ENCODE results near the gene RNGTT. TPM values are rescaled to one million over a fixed set of nuclear protein-coding genes. Genes with fewer than 3 reads are reported as not detected.

The RNGTT gene
- polyA plus RNA-seq, 1 donor, result 9.6 TPM

GRCh38 chr6:88763160-88763559, 200.3 kb downstream of the RNGTT start:
- H3K9me3 ChIP-seq (ENCODE audit: control insufficient read depth, low read depth, low read length), result no peaks in the 10 kb centered on the region
- no peak overlapping the region for H3K27ac ChIP-seq (ENCODE audit: low read length)
- no peak for DNase-seq
- no peaks in the 10 kb centered on the region for H3K4me1 ChIP-seq (ENCODE audit: control insufficient read depth, insufficient read depth, low read length)
- no peaks in the 10 kb centered on the region for H3K36me3 ChIP-seq (ENCODE audit: control insufficient read depth, insufficient read depth, low read length)
- 100% methylated on average over 1 of the region's 3 CpGs for WGBS (ENCODE audit: insufficient coverage, low lambda C conversion rate)
- no peaks in the 10 kb centered on the region for H3K27me3 ChIP-seq (ENCODE audit: control insufficient read depth, insufficient read depth, low read length)
- no peak overlapping the region for H3K4me3 ChIP-seq (ENCODE audit: low read length)

GRCh38 chr6:88761237-88762031, 202.0 kb downstream of the RNGTT start:
- Histone ChIP-seq H3K4me1 (ENCODE audit: control insufficient read depth, insufficient read depth, low read length) (no peaks in the 10 kb centered on the region), H3K27me3 (ENCODE audit: control insufficient read depth, insufficient read depth, low read length) (no peaks in the 10 kb centered on the region), H3K27ac (ENCODE audit: low read length) (no peak overlapping the region), H3K36me3 (ENCODE audit: control insufficient read depth, insufficient read depth, low read length) (no peaks in the 10 kb centered on the region), H3K9me3 (ENCODE audit: control insufficient read depth, low read depth, low read length) (no peaks in the 10 kb centered on the region), H3K4me3 (ENCODE audit: low read length) (no peak overlapping the region)
- no peak for DNase-seq
- WGBS (ENCODE audit: insufficient coverage, low lambda C conversion rate), result no CpG with 5 or more reads among the region's 9 CpGs

GRCh38 chr6:88760091-88760490, 203.3 kb downstream of the RNGTT start:
- Histone ChIP-seq H3K9me3 (ENCODE audit: control insufficient read depth, low read depth, low read length) (no peaks in the 10 kb centered on the region), H3K4me1 (ENCODE audit: control insufficient read depth, insufficient read depth, low read length) (no peaks in the 10 kb centered on the region), H3K4me3 (ENCODE audit: low read length) (no peak overlapping the region), H3K36me3 (ENCODE audit: control insufficient read depth, insufficient read depth, low read length) (no peaks in the 10 kb centered on the region), H3K27me3 (ENCODE audit: control insufficient read depth, insufficient read depth, low read length) (no peaks in the 10 kb centered on the region), H3K27ac (ENCODE audit: low read length) (no peak overlapping the region)
- no peak for DNase-seq
- WGBS (ENCODE audit: insufficient coverage, low lambda C conversion rate), result 100% methylated on average over 1 of the region's 2 CpGs

- Histone ChIP-seq H3K36me3 (ENCODE audit: control insufficient read depth, insufficient read depth, low read length) (no peaks in the 10 kb centered on the region), H3K27ac (ENCODE audit: low read length) (no peak overlapping the region), H3K9me3 (ENCODE audit: control insufficient read depth, low read depth, low read length) (no peaks in the 10 kb centered on the region), H3K27me3 (ENCODE audit: control insufficient read depth, insufficient read depth, low read length) (no peaks in the 10 kb centered on the region), H3K4me1 (ENCODE audit: control insufficient read depth, insufficient read depth, low read length) (no peaks in the 10 kb centered on the region), H3K4me3 (ENCODE audit: low read length) (no peak overlapping the region)
- 100% methylated on average over 1 of the region's 2 CpGs for WGBS (ENCODE audit: insufficient coverage, low lambda C conversion rate)
- DNase-seq, result no peak
These were observed 212.5 kb downstream of the RNGTT start for GRCh38 chr6:88750936-88751335.

DNA sequence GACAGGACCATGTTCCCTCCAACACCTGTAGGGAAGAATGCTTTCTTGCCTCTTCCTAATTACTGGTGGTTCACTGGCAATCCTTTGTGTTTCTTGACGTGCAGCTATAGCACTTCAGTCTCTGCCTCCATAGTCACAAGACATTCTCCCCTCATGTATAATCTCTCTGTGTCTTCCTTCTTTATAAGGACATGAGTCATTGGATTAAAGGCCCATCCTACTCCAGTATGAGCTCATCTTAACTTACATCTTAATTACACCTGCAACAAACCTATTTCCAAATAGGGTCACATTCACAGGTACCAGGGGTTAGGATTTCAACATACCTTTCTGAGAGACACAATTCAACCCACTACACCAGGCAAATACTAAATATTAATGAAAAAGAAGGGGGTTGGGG, 213.6 kb downstream of the RNGTT start:
- no peak for DNase-seq
- no peaks in the 10 kb centered on the region for H3K27me3 ChIP-seq (ENCODE audit: control insufficient read depth, insufficient read depth, low read length)
- H3K4me1 ChIP-seq (ENCODE audit: control insufficient read depth, insufficient read depth, low read length), result no peaks in the 10 kb centered on the region
- H3K4me3 ChIP-seq (ENCODE audit: low read length), result no peak overlapping the region
- WGBS (ENCODE audit: insufficient coverage, low lambda C conversion rate), result no CpG with 5 or more reads among the region's 1 CpG
- H3K36me3 ChIP-seq (ENCODE audit: control insufficient read depth, insufficient read depth, low read length), result no peaks in the 10 kb centered on the region
- H3K9me3 ChIP-seq (ENCODE audit: control insufficient read depth, low read depth, low read length), result no peaks in the 10 kb centered on the region
- H3K27ac ChIP-seq (ENCODE audit: low read length), result no peak overlapping the region

- no peak for DNase-seq
- Histone ChIP-seq H3K27ac (ENCODE audit: low read length) (no peak overlapping the region), H3K36me3 (ENCODE audit: control insufficient read depth, insufficient read depth, low read length) (no peaks in the 10 kb centered on the region), H3K27me3 (ENCODE audit: control insufficient read depth, insufficient read depth, low read length) (no peaks in the 10 kb centered on the region), H3K9me3 (ENCODE audit: control insufficient read depth, low read depth, low read length) (no peaks in the 10 kb centered on the region), H3K4me3 (ENCODE audit: low read length) (no peak overlapping the region), H3K4me1 (ENCODE audit: control insufficient read depth, insufficient read depth, low read length) (no peaks in the 10 kb centered on the region)
- no CpG with 5 or more reads among the region's 2 CpGs for whole genome bisulfite sequencing (ENCODE audit: insufficient coverage, low lambda C conversion rate)
These were observed 215.3 kb downstream of the RNGTT start for GRCh38 chr6:88748141-88748540.

GRCh38 chr6:88741939-88742338, 221.5 kb downstream of the RNGTT start:
- Histone ChIP-seq H3K36me3 (ENCODE audit: control insufficient read depth, insufficient read depth, low read length) (no peaks in the 10 kb centered on the region), H3K4me1 (ENCODE audit: control insufficient read depth, insufficient read depth, low read length) (no peaks in the 10 kb centered on the region), H3K4me3 (ENCODE audit: low read length) (no peak overlapping the region), H3K27ac (ENCODE audit: low read length) (no peak overlapping the region), H3K27me3 (ENCODE audit: control insufficient read depth, insufficient read depth, low read length) (no peaks in the 10 kb centered on the region), H3K9me3 (ENCODE audit: control insufficient read depth, low read depth, low read length) (no peaks in the 10 kb centered on the region)
- WGBS (ENCODE audit: insufficient coverage, low lambda C conversion rate), result no CpG with 5 or more reads among the region's 1 CpG
- no peak for DNase-seq

- Histone ChIP-seq H3K4me3 (ENCODE audit: low read length) (no peak overlapping the region), H3K36me3 (ENCODE audit: control insufficient read depth, insufficient read depth, low read length) (no peaks in the 10 kb centered on the region), H3K27me3 (ENCODE audit: control insufficient read depth, insufficient read depth, low read length) (no peaks in the 10 kb centered on the region), H3K27ac (ENCODE audit: low read length) (no peak overlapping the region), H3K4me1 (ENCODE audit: control insufficient read depth, insufficient read depth, low read length) (no peaks in the 10 kb centered on the region), H3K9me3 (ENCODE audit: control insufficient read depth, low read depth, low read length) (no peaks in the 10 kb centered on the region)
- WGBS (ENCODE audit: insufficient coverage, low lambda C conversion rate), result 100% methylated on average over 5 of the region's 7 CpGs
- DNase-seq, result no peak
These were observed 222.3 kb downstream of the RNGTT start for GRCh38 chr6:88741071-88741470.

GRCh38 chr6:88734544-88734943, 228.9 kb downstream of the RNGTT start:
- Histone ChIP-seq H3K27ac (ENCODE audit: low read length) (no peak overlapping the region), H3K36me3 (ENCODE audit: control insufficient read depth, insufficient read depth, low read length) (no peaks in the 10 kb centered on the region), H3K27me3 (ENCODE audit: control insufficient read depth, insufficient read depth, low read length) (no peaks in the 10 kb centered on the region), H3K4me1 (ENCODE audit: control insufficient read depth, insufficient read depth, low read length) (no peaks in the 10 kb centered on the region), H3K4me3 (ENCODE audit: low read length) (no peak overlapping the region), H3K9me3 (ENCODE audit: control insufficient read depth, low read depth, low read length) (no peaks in the 10 kb centered on the region)
- WGBS (ENCODE audit: insufficient coverage, low lambda C conversion rate), result 100% methylated on average over 2 of the region's 4 CpGs
- no peak for DNase-seq

- Histone ChIP-seq H3K4me1 (ENCODE audit: control insufficient read depth, insufficient read depth, low read length) (no peaks in the 10 kb centered on the region), H3K4me3 (ENCODE audit: low read length) (no peak overlapping the region), H3K27ac (ENCODE audit: low read length) (no peak overlapping the region), H3K36me3 (ENCODE audit: control insufficient read depth, insufficient read depth, low read length) (no peaks in the 10 kb centered on the region), H3K9me3 (ENCODE audit: control insufficient read depth, low read depth, low read length) (no peaks in the 10 kb centered on the region), H3K27me3 (ENCODE audit: control insufficient read depth, insufficient read depth, low read length) (no peaks in the 10 kb centered on the region)
- DNase-seq, result no peak
- no CpG with 5 or more reads among the region's 4 CpGs for WGBS (ENCODE audit: insufficient coverage, low lambda C conversion rate)
These were observed 232.8 kb downstream of the RNGTT start for GRCh38 chr6:88730611-88731011.

DNA sequence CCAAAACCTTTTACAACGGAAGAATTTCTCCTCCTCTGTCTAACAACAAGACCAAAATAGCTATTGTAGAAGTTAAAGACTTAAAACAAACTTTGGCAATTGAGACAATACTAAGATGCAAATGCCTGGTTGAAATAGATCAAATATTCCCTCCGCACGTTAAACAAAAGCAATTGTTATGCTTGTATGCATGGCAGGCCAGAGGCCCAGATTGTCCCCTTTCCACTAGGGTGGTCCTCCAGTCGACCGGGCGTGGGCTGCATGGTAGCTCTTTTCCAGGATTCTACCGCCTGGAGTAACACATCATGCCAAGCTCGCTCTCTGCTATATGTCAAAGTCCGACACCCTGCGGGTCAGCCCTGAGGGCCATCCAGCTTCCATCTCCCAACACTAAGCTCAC, 234.7 kb downstream of the RNGTT start:
- whole genome bisulfite sequencing (ENCODE audit: insufficient coverage, low lambda C conversion rate), result 100% methylated on average over 1 of the region's 10 CpGs
- H3K36me3 ChIP-seq (ENCODE audit: control insufficient read depth, insufficient read depth, low read length), result no peaks in the 10 kb centered on the region
- no peaks in the 10 kb centered on the region for H3K27me3 ChIP-seq (ENCODE audit: control insufficient read depth, insufficient read depth, low read length)
- no peak for DNase-seq
- H3K4me3 ChIP-seq (ENCODE audit: low read length), result no peak overlapping the region
- no peaks in the 10 kb centered on the region for H3K4me1 ChIP-seq (ENCODE audit: control insufficient read depth, insufficient read depth, low read length)
- H3K9me3 ChIP-seq (ENCODE audit: control insufficient read depth, low read depth, low read length), result no peaks in the 10 kb centered on the region
- no peak overlapping the region for H3K27ac ChIP-seq (ENCODE audit: low read length)
